GM12892 (cell line): ENCODE data around the gene CYP2R1.

Experiments
- POLR2A ChIP-seq: IDR thresholded peaks from 2 replicates; pipeline ENCODE4 v1.6.1; 2011; ENCODE audit warnings: low read depth, low read length, control low read depth
- POLR2AphosphoS5 ChIP-seq: IDR thresholded peaks from 2 replicates; pipeline ENCODE4 v1.6.1; 2011; ENCODE audit warnings: low read depth, low read length, control low read depth
- TAF1 ChIP-seq: IDR thresholded peaks from 2 replicates; pipeline ENCODE4 v1.6.1; 2011; ENCODE audit warnings: low read depth, mild to moderate bottlenecking, control low read depth, low read length, borderline replicate concordance

GRCh38 chr11:14914536-14914935 lies 22.5 kb upstream of the CYP2R1 start:
- no peak for TF ChIP-seq POLR2AphosphoS5
- no peak for TF ChIP-seq POLR2A
- TF ChIP-seq TAF1 = no peak
